CD4-positive, alpha-beta T cell treated with Interleukin-15 for 4 hours (primary cell): ENCODE data around the gene PTPN4.

Experiments
- DNase-seq: peaks from one replicate; pipeline ENCODE4 v3.0.0-alpha.2; 2020; ENCODE audit warnings: low spot score

Gene PTPN4

GRCh38 chr2:119809339-119810048, 49.8 kb downstream of the PTPN4 start:
- no peak for DNase-seq

GRCh38 chr2:119810049-119810630, 50.4 kb downstream of the PTPN4 start:
- no peak for DNase-seq

DNA sequence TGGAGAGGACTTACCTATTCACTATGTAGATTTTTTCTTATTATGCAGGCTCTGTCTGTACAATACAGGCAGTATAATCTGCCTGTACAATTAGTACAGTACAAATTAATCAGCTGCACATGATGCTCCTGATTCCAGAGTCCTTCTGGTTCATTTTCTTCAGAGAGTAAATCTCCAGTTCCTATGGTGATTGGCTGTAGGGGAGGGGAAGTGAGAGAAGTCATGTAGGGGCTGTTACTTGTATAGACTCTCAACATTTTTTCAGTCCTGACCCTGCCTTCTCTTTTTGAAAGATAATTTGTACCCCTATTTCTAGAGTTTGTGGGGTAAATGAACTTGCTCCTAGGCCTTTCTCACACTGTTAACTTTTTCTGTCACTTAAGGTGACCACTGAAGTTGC, 54.5 kb downstream of the PTPN4 start:
- no peak for DNase-seq

GRCh38 chr2:119818792-119819191, 59.1 kb downstream of the PTPN4 start:
- DNase-seq, result no peak

DNA sequence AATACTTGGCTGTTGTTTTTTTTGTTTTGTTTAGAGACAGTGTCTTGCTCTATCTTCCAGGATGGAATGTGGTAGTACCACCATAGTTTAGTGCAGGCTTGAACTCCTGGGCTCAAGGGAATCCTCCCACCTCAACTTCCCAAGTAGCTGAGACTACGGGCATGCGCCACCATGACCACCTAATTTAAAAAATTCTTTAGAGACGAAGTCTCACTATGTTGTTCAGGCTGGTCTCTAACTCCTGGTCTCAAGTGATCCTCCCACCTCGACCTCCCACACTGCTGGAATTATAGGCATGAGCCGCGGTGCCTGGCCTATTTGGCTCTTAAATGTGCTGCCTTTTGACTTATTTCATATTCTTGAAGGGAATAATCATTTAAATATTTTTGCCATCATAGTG, 60.1 kb downstream of the PTPN4 start:
- no peak for DNase-seq

- DNase-seq, result no peak
Measured at GRCh38 chr2:119820275-119820674, 60.6 kb downstream of the PTPN4 start.

GRCh38 chr2:119821266-119821665, 61.5 kb downstream of the PTPN4 start:
- DNase-seq, result peak; percentile 33

DNA sequence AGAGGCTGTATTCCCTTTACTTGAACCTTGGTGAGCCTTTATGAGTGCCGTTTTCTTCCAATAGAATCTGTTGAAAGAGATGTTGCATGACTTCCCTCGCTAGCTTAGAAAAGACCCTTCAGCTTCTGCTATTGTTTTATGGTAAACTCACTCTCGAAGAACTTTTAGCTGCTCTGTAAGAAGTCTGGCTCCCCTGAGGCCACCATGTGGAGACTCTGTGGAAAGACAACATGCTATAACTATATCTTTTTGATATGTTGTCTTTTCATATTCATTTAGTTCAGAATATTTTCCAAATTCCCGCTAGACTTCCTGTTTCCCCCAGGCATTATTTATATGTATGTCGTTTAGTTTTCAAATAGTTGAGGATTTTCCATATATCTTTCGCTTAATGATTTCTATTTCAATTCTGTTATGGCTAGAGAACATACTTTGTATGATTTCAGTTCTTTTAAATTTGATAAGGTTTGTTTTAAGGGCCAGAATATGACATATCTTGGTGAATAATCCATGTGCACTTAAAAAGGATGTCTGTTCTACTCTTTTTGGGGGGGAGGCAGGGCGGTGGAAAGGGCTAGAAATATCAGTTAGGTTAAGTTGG, 64.1 kb downstream of the PTPN4 start:
- peak; percentile 49 for DNase-seq

- peak; percentile 51 for DNase-seq
Measured at GRCh38 chr2:119826370-119826961, 66.7 kb downstream of the PTPN4 start.

- peak; percentile 38 for DNase-seq
Measured at GRCh38 chr2:119827866-119828507, 68.3 kb downstream of the PTPN4 start.

- DNase-seq, result no peak
Measured at GRCh38 chr2:119836455-119837142, 76.9 kb downstream of the PTPN4 start.

- no peak for DNase-seq
Measured at GRCh38 chr2:119837350-119837749, 77.6 kb downstream of the PTPN4 start.

- no peak for DNase-seq
Measured at GRCh38 chr2:119837759-119838158, 78.0 kb downstream of the PTPN4 start.

- no peak for DNase-seq
Measured at GRCh38 chr2:119838179-119838578, 78.5 kb downstream of the PTPN4 start.

- no peak for DNase-seq
Measured at GRCh38 chr2:119841550-119841949, 81.8 kb downstream of the PTPN4 start.

- DNase-seq, result no peak
Measured at GRCh38 chr2:119846021-119846420, 86.3 kb downstream of the PTPN4 start.

- no peak for DNase-seq
Measured at GRCh38 chr2:119849838-119850565, 90.3 kb downstream of the PTPN4 start.

DNA sequence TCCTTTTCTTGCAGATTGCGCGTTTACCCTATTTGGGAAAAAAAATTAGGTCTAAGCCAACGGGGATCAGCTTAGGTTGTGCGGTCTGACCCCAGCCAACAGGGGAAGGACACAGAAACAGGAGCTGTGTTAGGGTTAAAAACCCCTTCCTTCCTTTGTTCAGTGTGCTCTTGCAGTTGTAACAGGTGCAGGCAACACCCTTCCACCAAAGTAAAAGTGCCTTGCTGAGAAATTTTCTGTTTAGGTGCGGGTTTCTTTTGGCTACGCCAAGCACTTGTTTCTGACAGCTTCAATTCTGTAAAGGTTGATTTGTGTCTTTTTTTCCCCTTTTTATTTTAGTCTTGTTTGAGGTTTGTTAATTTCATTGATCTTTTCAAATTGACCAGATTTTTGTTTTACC, 92.5 kb downstream of the PTPN4 start:
- DNase-seq, result no peak

- no peak for DNase-seq
Measured at GRCh38 chr2:119853777-119854399, 94.2 kb downstream of the PTPN4 start.

DNA sequence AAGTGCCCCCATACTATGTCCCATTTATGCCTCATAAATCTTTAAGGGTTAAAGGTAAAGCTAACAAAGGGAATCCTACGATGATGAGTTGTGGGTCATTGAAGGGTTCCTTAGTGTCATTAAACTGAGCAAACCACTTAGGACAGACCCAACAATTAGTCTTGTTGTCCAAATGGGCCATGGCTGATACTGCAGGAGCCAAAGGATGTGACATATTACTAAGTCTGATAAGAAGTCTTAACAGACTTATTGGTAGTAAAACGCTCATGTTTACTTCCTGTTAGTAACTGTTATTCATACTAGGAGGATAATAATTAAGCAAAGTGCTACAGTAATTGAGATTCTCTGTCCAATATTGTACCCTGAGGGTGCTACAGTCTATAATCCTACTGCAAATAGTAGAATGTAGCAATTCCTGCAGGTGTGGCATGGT, 96.8 kb downstream of the PTPN4 start:
- DNase-seq, result no peak

DNA sequence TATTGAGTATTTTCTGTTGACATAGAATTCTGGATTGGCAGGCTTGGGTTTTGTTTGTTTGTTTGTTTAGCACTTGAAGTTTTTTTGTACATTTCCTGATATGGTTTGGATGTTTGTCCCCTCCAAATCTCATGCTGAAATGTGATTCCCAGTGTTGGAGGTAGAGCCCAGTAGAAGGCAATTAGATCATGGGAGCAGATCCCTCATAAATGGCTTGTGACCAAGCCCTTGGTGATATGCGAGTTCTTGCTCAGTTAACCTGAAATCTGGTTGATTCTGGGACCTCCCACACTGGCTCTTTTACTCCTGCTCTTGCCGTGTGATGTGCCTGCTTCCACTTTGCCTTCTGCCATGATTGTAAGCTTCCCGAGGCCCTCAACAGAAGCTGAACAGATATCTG, 98.0 kb downstream of the PTPN4 start:
- no peak for DNase-seq
